Measurements from ENCODE around the gene COG5. TPM values are rescaled to one million over a fixed set of nuclear protein-coding genes. Genes with fewer than 3 reads are reported as not detected.

COG5 gene
- total RNA-seq, 4 donors from 2014 or later: 49.9 to 58.2 (median 54.5) TPM

DNA sequence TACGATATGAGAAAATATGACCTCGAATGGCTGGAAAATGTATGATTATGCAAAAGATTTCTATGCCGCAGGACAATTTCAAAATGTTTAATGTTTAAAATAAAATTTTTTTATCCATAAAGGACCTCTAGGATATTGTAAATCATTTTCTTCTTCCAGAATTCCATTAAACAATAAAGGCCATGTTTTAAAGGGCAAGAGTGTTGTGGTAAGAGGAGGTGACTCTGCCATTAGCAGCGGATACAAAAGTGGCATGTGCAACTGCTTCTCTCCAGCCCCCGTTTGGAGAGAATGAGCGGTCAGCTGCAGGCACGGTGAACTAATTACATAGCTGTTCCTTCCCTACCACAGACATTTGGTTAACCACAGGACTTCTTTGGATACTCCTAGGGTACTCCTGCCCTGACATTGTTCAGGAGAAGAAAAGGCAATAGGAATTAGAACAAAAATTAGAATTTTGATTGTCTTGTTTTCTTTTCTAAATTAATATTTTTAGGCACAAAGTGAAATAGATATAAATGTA, 331.1 kb downstream of the COG5 start:
- TF ChIP-seq, protein P1, sequence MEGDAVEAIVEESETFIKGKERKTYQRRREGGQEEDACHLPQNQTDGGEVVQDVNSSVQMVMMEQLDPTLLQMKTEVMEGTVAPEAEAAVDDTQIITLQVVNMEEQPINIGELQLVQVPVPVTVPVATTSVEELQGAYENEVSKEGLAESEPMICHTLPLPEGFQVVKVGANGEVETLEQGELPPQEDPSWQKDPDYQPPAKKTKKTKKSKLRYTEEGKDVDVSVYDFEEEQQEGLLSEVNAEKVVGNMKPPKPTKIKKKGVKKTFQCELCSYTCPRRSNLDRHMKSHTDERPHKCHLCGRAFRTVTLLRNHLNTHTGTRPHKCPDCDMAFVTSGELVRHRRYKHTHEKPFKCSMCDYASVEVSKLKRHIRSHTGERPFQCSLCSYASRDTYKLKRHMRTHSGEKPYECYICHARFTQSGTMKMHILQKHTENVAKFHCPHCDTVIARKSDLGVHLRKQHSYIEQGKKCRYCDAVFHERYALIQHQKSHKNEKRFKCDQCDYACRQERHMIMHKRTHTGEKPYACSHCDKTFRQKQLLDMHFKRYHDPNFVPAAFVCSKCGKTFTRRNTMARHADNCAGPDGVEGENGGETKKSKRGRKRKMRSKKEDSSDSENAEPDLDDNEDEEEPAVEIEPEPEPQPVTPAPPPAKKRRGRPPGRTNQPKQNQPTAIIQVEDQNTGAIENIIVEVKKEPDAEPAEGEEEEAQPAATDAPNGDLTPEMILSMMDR (IDR thresholded peaks at IDR 0.05; ENCODE audit: low read depth): no peak

DNA sequence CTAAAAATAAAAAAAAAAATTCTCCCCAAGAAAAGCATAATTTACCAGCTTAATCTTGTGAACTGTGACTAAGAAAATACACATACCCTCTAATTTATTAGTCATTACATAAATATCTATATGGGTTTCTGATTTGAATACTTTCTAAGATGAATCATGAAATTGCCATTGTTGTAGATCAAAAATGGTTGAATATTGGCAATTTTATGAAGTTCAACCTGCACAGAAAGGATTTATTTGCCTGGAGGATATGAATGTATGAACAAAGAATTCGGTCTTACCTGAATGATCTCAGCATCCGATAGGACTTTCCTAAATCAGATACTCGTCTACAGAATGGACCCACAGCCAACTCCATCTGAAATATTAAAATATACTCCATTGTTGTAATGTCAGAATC, 333.4 kb downstream of the COG5 start:
- TF ChIP-seq, protein P1 (IDR thresholded peaks at IDR 0.05; ENCODE audit: low read depth): no peak

DNA sequence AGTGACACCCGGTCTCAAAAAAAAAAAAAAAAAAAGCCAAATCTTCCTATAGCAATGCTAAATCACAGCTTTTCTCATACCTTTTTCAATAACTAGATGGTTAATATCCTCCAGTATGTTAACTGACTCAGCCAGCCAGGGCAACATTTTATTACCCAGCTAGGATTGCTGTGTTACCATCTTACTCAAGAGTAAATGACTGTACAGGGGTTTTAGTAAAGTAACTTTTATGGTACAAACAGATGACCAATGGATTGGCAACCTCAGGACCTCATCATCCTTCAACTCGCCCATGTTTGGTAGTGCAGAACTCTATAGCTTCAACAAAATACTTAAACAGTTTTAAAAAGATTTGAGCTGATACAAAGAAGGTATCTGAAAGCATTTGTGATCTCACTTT, 335.4 kb downstream of the COG5 start:
- TF ChIP-seq, protein P1 (IDR thresholded peaks at IDR 0.05; ENCODE audit: low read depth): no peak

DNA sequence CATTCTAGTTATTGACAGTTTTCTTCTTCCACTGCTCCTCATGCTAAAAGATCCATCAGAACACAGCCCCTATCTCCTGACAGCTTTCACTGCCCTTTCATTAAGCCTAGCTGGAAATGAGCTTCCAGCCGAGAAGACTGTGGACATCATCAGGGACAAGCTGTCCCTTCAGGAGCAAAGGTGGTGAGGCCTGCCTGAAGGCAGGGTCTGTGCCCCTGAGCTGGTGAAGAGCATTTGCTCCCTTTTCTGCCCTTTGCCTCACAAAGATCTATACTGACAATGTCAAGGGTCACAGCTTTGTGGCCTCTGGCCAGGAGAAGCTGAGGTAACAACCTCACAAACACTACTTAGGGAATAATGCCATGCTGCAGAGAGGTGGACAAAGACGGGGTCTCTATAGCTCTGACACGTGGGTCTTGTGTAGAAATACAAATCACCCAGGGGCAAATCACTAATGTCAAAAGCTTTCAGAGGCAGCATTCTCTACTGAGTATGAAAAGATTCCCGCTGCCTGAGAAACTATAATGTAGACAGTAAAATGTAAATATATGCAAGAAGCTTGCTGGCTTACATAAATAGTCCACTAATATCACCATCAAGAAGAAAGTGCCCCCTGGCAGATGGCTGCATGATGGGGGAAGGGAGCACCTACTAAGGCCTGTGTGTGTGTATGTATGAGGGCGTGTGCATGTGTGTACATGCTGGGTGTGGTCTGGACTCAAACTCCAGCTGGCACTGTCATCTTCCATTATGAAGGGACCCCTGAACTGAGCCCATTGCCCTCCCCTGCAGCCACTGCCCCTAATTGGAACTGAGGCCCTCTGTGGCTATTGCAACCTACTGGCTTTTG, 339.1 kb downstream of the COG5 start:
- TF ChIP-seq, protein P1 (IDR thresholded peaks at IDR 0.05; ENCODE audit: low read depth): no peak

DNA sequence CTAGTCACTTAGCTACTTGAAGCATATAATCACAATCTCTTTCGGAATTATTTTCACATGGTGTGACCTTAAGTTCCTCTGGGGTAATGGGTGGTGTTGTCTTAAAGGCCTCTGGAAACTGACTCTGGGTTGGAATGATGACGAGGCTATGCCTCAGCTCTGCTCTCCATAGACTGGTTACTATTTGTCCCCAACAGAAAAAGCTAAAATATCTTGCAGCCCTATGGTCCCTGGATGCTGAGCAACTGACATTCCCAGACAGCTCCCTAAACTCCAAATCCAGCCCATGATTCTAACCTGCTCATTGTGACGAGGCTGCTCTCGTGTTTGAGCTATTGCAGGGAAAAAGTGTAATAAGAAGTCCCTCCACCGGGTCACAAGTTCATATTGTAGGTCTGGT, 343.4 kb downstream of the COG5 start:
- TF ChIP-seq, protein P1 (IDR thresholded peaks at IDR 0.05; ENCODE audit: low read depth): no peak

DNA sequence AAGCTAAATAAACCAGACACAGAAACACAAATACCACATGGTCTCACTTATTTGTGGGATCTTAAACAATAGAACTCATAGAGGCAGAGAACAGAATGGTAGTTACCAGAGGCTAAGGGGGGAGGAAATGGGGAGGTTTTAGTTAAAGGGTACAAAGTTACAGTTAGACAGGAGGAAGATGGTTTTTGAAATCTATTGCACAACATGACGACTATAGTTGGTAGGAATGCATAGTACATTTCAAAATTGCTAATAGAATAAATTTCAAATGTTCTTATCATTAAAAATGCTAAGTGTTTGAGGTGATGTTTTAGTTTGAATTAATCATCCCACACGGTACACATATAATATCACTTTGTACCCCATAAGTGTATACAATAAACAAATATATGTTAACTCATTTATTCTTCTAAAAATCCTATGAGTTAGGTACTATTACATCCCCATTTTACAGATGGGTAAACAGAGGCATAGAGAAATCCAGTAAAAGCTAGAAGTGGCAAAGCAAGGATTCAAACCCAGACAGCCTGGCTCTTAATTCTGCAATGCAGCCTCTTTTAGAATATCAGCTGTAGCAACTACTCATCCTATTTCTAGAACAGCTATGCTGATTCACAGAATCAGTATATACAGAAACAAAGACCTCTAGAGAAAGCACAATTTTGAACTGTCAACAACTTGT, 344.0 kb downstream of the COG5 start:
- TF ChIP-seq, protein P1 (IDR thresholded peaks at IDR 0.05; ENCODE audit: low read depth): no peak

DNA sequence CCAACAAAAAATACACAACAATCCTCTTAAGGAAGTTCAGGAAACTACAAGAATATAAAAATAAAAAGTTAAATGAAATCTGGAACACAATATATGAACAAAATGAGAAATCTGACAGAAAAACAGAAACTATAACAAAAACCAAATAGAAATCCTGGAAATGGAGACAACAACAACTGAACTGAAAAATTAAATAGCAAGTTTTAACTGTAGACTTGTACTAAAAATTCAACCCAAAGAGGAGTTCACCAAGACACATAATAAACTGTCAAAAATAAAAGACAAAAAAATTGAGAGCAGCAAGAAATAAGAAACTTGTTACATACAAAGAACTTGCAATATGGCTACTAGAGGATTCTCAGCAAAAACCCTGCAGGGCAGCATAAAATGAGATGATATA, 349.8 kb downstream of the COG5 start:
- TF ChIP-seq, protein P1 (IDR thresholded peaks at IDR 0.05; ENCODE audit: low read depth): no peak
